DMS114 treated with DMSO at 0.1 percent for 48 hours (cell line): ENCODE results near the gene RFX1.

Experiments used
- DNase-seq: peaks from one replicate; lab custom pipeline; 2025; ENCODE audit not compliant: unreplicated experiment; lab: John Stamatoyannopoulos, UW

Gene RFX1

GRCh38 chr19:13914777-13915176 lies 91.3 kb downstream of the RFX1 start:
- DNase-seq, result no peak

DNA sequence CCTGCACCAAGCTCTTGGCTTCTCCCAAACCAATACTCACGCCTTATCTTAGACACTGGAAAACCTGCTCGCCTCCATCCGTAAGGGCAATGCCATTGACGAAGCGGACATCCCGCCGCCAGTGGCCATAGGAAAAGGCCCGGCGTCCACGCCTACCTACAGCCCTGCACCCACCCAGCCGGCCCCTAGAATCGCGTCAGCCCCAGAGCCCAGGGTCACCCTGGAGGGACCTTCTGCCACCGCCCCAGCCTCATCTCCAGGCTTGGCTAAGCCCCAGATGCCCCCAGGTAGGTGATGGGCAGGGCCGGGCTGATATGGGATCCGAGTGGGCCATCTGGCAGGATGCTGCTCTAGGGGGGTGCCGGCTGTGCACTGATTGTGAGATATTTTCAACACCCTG lies 92.8 kb downstream of the RFX1 start:
- DNase-seq, result no peak
